NB4 (cell line): ENCODE data around the gene IMP4.

Source experiments
- TF ChIP-seq, protein P1 (sequence below): IDR thresholded peaks from one replicate; pipeline ENCODE4 v1.5.1; 2012; ENCODE audit warnings: low read depth, low read length
- TF ChIP-seq, protein P2 (sequence below): IDR thresholded peaks from 2 replicates; pipeline ENCODE4 v1.6.1; 2011; ENCODE audit warnings: low read depth, low read length

DNA sequence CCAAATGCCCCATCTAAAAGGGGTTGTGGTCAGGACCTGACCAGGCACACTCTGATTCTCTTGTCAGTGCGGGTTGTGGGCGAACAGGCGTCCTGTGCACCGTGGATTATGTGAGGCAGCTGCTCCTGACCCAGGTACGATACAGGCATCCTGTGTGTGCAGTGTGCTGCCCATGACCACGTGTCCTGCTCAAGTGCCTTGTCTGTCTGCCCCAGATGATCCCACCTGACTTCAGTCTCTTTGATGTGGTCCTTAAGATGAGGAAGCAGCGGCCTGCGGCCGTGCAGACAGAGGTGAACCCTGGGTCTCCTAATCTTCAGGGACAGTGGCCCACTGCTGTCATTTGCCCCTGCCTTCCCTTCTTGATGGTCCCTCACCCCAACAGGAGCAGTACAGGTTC is 27.8 kb downstream of the IMP4 start:
- TF ChIP-seq, protein P1, sequence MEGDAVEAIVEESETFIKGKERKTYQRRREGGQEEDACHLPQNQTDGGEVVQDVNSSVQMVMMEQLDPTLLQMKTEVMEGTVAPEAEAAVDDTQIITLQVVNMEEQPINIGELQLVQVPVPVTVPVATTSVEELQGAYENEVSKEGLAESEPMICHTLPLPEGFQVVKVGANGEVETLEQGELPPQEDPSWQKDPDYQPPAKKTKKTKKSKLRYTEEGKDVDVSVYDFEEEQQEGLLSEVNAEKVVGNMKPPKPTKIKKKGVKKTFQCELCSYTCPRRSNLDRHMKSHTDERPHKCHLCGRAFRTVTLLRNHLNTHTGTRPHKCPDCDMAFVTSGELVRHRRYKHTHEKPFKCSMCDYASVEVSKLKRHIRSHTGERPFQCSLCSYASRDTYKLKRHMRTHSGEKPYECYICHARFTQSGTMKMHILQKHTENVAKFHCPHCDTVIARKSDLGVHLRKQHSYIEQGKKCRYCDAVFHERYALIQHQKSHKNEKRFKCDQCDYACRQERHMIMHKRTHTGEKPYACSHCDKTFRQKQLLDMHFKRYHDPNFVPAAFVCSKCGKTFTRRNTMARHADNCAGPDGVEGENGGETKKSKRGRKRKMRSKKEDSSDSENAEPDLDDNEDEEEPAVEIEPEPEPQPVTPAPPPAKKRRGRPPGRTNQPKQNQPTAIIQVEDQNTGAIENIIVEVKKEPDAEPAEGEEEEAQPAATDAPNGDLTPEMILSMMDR, result no peak
- TF ChIP-seq, protein P2, sequence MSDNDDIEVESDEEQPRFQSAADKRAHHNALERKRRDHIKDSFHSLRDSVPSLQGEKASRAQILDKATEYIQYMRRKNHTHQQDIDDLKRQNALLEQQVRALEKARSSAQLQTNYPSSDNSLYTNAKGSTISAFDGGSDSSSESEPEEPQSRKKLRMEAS, result no peak
